A549 (cell line): ENCODE measurements around the gene TOX2. TPM values are rescaled to one million over a fixed set of nuclear protein-coding genes. Genes with fewer than 3 reads are reported as not detected.
"Not testable (repeated sequence)": the region's sequence is repeated elsewhere in the genome, so short reads cannot be mapped to it uniquely, and the experiment has no call there.

Experiments used
- ATAC-seq, 2 experiments: fragments of 200-7000 bp in 1 of 2; fragments of >200 bp in 1 of 2; cut with Nextera tagmentation in 1 of 2; cut with Tn5 transposase in 1 of 2; 3 replicates each; pipeline versions ENCODE4 v1.8.0 to v1.9.1; 2018 to 2020; ENCODE audit warnings: mild to moderate bottlenecking in 1 of 2, moderate library complexity in 1 of 2
- CTCF ChIA-PET: fragments of 300-600 bp; sonication (Branson Sonifier 250); formaldehyde crosslinking; extraction: SDS; loops from one replicate; lab custom pipeline; 2021; ENCODE audit warnings: antibody characterized with exemption, inconsistent platforms; lab: Yijun Ruan, JAX
- POLR2A ChIA-PET: fragments of 350-600 bp; formaldehyde crosslinking; extraction: SDS; loops from one replicate; lab custom pipeline; 2021; ENCODE audit warnings: antibody characterized with exemption, inconsistent platforms; lab: Yijun Ruan, JAX
- DNase-seq, 2 experiments: peaks; one replicate each; pipeline versions ENCODE4 v3.0.0 to v3.0.0-alpha.2; 2011 to 2016; ENCODE audit warnings: low read depth in 1 of 2, low spot score in 1 of 2
- FAIRE-seq: peaks from 2 replicates; lab custom pipeline; 2011; peaks lifted over from hg19 to GRCh38; lab: Jason Lieb, UNC
- H3K27ac ChIP-seq, 2 experiments: fragments of >200 bp; sonication (Bioruptor Twin); formaldehyde crosslinking; 3 replicates each; pipeline ENCODE4 v1.5.1; 2016 to 2017
- H3K4me1 ChIP-seq: fragments of >200 bp; sonication (Bioruptor Twin); formaldehyde crosslinking; 3 replicates; pipeline ENCODE4 v1.6.1; 2016
- H3K4me2 ChIP-seq: fragments of >200 bp; sonication (Bioruptor Twin); formaldehyde crosslinking; 3 replicates; pipeline ENCODE4 v1.6.1; 2016
- H3K4me3 ChIP-seq: fragments of >200 bp; sonication (Bioruptor Twin); formaldehyde crosslinking; 3 replicates; pipeline ENCODE4 v1.5.1; 2016
- H3K9me3 ChIP-seq: fragments of >200 bp; sonication (Bioruptor Twin); formaldehyde crosslinking; 3 replicates; pipeline ENCODE4 v1.6.1; 2016
- CBX2 ChIP-seq: fragments of 200-600 bp; sonication (generic); IDR thresholded peaks from 2 replicates; pipeline ENCODE4 v1.6.1; 2016; ENCODE audit warnings: low read depth, mild to moderate bottlenecking, borderline replicate concordance
- CHD2 ChIP-seq: fragments of 150-350 bp; IDR thresholded peaks from 2 replicates; pipeline ENCODE4 v1.6.1; 2014; ENCODE audit warnings: low read length; ENCODE audit not compliant: partially characterized antibody
- GATA3 ChIP-seq: IDR thresholded peaks from 2 replicates; pipeline ENCODE4 v1.6.1; 2012; ENCODE audit warnings: borderline replicate concordance
- HEYL ChIP-seq: fragments of 250-450 bp; sonication (Bioruptor Pico); IDR thresholded peaks from 2 replicates; pipeline ENCODE4 v1.8.0; 2021; ENCODE audit warnings: mild to moderate bottlenecking, moderate library complexity
- JUN ChIP-seq, 2 experiments: fragments of >200 bp; sonication (Bioruptor Twin); formaldehyde crosslinking; IDR thresholded peaks; 2 replicates in 1 of 2; 3 replicates in 1 of 2; pipeline ENCODE4 v1.6.1; 2016 to 2017
- JUNB ChIP-seq: fragments of >200 bp; sonication (Bioruptor Twin); formaldehyde crosslinking; IDR thresholded peaks from 2 replicates; pipeline ENCODE4 v1.6.1; 2016
- KDM1A ChIP-seq: fragments of 200-600 bp; sonication (generic); IDR thresholded peaks from 2 replicates; pipeline ENCODE4 v1.6.1; 2016; ENCODE audit warnings: low read depth, mild to moderate bottlenecking
- NPAS2 ChIP-seq: fragments of 250-450 bp; sonication (Bioruptor Pico); IDR thresholded peaks from 2 replicates; pipeline ENCODE4 v1.8.0; 2022; ENCODE audit warnings: mild to moderate bottlenecking, moderate library complexity, borderline replicate concordance
- NR3C1 ChIP-seq: fragments of >200 bp; sonication (Bioruptor Twin); formaldehyde crosslinking; IDR thresholded peaks from 3 replicates; pipeline ENCODE4 v1.6.1; 2017
- RNF2 ChIP-seq: fragments of 200-600 bp; sonication (generic); IDR thresholded peaks from 2 replicates; pipeline ENCODE4 v1.6.1; 2016; ENCODE audit warnings: low read depth, mild to moderate bottlenecking, antibody characterized with exemption, moderate library complexity, borderline replicate concordance
- SMC3 ChIP-seq: fragments of >200 bp; sonication (Bioruptor Twin); formaldehyde crosslinking; IDR thresholded peaks from 3 replicates; pipeline ENCODE4 v1.6.1; 2018; ENCODE audit warnings: inconsistent platforms
- WGBS: methylation state at CpG from one replicate; pipeline ENCODE4 v1.1.6; 2017; ENCODE audit errors: missing lambda C conversion rate; 5-methylcytosine and 5-hydroxymethylcytosine counted together
- polyA plus RNA-seq, 4 experiments: library from polyadenylated mRNA; depleted of rRNA in 3 of 4; stranded (reverse); fragments of >200 nt; fragmentation: RNase III in 1 of 4; extraction: RNeasy Plus Mini Kit Qiagen cat#74134 plus additional on column Dnase treatment in 1 of 4; gene quantifications; 2 replicates in 3 of 4; 3 replicates in 1 of 4; pipeline ENCODE4 v1.2.3, GENCODE V29; 2011 to 2017
- TF ChIP-seq, protein P1 (sequence below): fragments of 200-600 bp; sonication (generic); IDR thresholded peaks from 2 replicates; pipeline ENCODE4 v1.6.1; 2016; ENCODE audit warnings: antibody characterized with exemption, mild to moderate bottlenecking, moderate library complexity
- TF ChIP-seq, protein P2 (sequence below): fragments of 250-450 bp; sonication (Bioruptor Pico); IDR thresholded peaks from 2 replicates; pipeline ENCODE4 v1.5.0; 2020; ENCODE audit warnings: low read depth, mild to moderate bottlenecking, moderate library complexity

TOX2 gene
- polyA plus RNA-seq, 2 of the 4 experiments (the other 2 are of a cell fraction): 2.5 to 5.3 TPM

DNA sequence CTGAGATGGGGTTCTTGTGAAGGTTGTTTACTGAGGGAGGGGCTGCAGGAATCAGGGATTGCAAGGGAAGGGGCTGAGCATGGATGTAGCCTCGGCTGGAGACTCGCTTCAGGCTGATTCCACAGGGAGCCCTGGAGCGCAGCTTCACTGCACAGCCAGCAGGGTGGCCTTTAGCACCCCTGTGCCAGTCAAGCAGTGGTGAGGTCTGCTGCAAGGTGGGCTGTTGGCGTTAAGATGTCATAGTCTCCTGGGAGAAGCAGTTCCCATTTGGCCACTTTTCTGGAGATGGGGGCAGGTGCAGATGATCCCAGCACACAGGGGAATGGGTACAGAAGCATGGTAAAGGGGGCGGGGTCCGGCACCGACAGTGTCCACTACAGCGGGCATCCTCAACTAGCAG is 126.3 kb downstream of the TOX2 start (continued):
- TF ChIP-seq, protein P1, sequence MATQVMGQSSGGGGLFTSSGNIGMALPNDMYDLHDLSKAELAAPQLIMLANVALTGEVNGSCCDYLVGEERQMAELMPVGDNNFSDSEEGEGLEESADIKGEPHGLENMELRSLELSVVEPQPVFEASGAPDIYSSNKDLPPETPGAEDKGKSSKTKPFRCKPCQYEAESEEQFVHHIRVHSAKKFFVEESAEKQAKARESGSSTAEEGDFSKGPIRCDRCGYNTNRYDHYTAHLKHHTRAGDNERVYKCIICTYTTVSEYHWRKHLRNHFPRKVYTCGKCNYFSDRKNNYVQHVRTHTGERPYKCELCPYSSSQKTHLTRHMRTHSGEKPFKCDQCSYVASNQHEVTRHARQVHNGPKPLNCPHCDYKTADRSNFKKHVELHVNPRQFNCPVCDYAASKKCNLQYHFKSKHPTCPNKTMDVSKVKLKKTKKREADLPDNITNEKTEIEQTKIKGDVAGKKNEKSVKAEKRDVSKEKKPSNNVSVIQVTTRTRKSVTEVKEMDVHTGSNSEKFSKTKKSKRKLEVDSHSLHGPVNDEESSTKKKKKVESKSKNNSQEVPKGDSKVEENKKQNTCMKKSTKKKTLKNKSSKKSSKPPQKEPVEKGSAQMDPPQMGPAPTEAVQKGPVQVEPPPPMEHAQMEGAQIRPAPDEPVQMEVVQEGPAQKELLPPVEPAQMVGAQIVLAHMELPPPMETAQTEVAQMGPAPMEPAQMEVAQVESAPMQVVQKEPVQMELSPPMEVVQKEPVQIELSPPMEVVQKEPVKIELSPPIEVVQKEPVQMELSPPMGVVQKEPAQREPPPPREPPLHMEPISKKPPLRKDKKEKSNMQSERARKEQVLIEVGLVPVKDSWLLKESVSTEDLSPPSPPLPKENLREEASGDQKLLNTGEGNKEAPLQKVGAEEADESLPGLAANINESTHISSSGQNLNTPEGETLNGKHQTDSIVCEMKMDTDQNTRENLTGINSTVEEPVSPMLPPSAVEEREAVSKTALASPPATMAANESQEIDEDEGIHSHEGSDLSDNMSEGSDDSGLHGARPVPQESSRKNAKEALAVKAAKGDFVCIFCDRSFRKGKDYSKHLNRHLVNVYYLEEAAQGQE: no peak
- no peak for TF ChIP-seq CBX2

DNA sequence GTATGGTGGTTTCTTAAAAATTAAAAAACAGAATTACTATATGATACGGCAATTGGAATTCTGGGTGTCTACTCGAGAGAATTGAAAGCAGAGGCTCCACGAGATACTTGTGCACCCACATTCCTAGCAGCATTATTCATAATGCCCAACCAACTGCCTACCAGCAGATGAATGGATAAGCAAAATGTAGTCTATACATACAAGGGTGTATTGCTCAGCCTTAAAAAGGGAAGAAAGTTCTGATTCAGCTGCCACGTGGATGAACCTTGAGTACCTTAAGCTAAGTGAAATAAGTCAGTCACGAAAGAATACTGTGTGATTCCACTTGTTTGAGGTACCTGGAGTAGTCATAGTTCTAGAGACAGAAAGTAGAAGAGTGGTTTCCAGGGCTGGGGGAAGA is 130.1 kb downstream of the TOX2 start:
- H3K4me1 ChIP-seq, POLR2A ChIA-PET, H3K9me3 ChIP-seq, H3K4me2 ChIP-seq, CTCF ChIA-PET, DNase-seq, H3K4me3 ChIP-seq, H3K27ac ChIP-seq, ATAC-seq: not testable (repeated sequence)
- WGBS: 75% methylated on average over 5 of the region's 5 CpGs
- FAIRE-seq: peak; percentile 49

DNA sequence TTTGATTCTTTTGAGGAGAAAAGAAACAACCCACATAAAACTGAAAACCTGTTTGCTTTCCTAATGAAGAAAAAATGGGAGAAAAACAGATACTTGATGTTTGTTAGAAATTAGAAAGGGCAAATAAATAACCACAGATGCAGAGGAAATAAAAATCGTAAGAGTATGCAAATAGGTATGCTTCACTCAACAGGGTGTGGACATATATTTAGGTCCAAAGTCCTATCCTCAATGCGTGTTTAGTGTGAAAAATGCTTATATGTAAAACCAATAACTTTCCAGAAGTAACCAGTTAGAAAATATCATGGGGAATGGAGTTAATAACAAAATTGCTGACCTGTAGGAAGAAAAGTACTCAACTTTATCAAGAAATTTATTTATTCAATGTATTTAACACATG is 135.7 kb downstream of the TOX2 start:
- Histone ChIP-seq H3K4me1 (no peaks in the 10 kb centered on the region), H3K9me3 (no peaks in the 10 kb centered on the region), H3K4me2 (no peak overlapping the region), H3K27ac (no peak overlapping the region), H3K4me3 (no peak overlapping the region)
- TF ChIP-seq CBX2: no peak
- TF ChIP-seq, protein P2, sequence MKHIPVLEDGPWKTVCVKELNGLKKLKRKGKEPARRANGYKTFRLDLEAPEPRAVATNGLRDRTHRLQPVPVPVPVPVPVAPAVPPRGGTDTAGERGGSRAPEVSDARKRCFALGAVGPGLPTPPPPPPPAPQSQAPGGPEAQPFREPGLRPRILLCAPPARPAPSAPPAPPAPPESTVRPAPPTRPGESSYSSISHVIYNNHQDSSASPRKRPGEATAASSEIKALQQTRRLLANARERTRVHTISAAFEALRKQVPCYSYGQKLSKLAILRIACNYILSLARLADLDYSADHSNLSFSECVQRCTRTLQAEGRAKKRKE (CRISPR knock-in tag): no peak
- no peak for TF ChIP-seq RNF2
- ChIA-PET POLR2A (no interaction called here), CTCF (no interaction called here)
- WGBS: 40% methylated on average over 2 of the region's 2 CpGs
- FAIRE-seq (no peak), ATAC-seq (no peak), DNase-seq (no peak)

DNA sequence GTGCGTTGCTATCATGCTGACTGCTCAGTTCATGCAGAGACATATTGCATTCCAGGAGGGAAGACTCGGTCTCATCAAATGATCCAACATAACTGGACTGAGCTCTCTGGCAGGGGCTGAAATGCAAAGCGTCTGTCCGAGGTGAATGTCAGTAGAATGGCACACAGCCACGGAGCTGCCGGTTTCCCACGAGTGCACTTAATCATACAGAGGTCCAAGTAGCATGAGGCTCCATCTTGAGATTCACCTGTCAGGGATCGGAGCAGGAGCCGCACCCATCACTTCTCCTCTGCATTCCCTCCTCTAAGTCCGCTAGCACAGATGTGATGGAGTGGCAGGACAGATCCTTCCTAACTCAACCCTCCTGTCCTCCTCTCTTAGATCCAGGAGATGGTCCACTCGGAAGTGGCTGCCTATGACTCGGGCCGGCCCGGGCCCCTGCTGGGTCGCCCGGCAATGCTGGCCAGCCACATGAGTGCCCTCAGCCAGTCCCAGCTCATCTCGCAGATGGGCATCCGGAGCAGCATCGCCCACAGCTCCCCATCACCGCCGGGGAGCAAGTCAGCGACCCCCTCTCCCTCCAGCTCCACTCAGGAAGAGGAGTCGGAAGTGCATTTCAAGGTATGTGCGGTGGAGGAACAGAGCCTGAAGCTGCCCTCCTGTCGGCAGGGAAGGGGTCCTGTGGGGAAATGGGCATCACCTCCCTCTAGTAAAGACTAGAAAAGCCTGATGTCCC is 136.4 kb downstream of the TOX2 start:
- Histone ChIP-seq H3K4me3 (no peak overlapping the region), H3K27ac (no peak overlapping the region), H3K4me1 (no peaks in the 10 kb centered on the region), H3K4me2 (no peak overlapping the region), H3K9me3 (no peaks in the 10 kb centered on the region)
- DNase-seq (no peak), ATAC-seq (no peak), FAIRE-seq (no peak)
- ChIA-PET CTCF (interaction anchor here (0.6 kb wide), 1 partner anchor 54 kb away, joined by 3 read pairs; no protein-coding TSS in a partner anchor), POLR2A (no interaction called here)
- TF ChIP-seq NR3C1: no peak
- TF ChIP-seq HEYL (CRISPR knock-in tag): no peak
- no peak for TF ChIP-seq GATA3
- no peak for TF ChIP-seq KDM1A
- no peak for TF ChIP-seq CHD2
- no peak for TF ChIP-seq SMC3
- TF ChIP-seq JUNB: no peak
- no peak for TF ChIP-seq NPAS2
- no peak for TF ChIP-seq JUN (IDR thresholded peaks at IDR 0.05)
- TF ChIP-seq, protein P1: no peak
- WGBS: 91% methylated on average over 25 of the region's 25 CpGs
